SH-SY5Y (cell line): ENCODE results near the gene SSC5D.

Source experiments
- GATA2 ChIP-seq: IDR thresholded peaks from 2 replicates; pipeline ENCODE4 v1.6.1; 2011; ENCODE audit warnings: mild to moderate bottlenecking, low read depth, low read length
- GATA3 ChIP-seq: IDR thresholded peaks from 2 replicates; pipeline ENCODE4 v1.6.1; 2011; ENCODE audit warnings: low read depth, mild to moderate bottlenecking, low read length, moderate library complexity

- no peak for TF ChIP-seq GATA2
- TF ChIP-seq GATA3: no peak
Measured at GRCh38 chr19:55526216-55527196, 38.3 kb downstream of the SSC5D start.
